ENCODE measurements around the gene PPM1H.

Gene PPM1H

DNA sequence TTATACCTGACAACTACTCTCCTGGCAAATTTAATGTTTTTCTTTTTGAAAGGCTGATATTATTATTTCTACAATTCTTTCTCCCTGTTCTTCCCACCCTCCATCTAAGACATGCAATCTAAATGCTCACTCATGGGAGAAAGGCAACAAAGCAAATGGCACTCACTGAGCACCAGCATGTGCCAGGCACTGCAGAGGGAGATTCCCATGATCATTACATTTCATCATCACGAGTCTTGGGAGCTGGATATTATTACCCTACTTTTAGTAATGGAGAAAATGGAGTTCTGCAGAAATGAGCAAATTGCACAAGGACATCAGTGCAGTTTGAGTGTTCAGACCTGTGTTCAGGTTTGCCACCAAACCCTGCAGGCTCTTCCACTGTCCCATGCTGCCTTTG, 27.9 kb downstream of the PPM1H start:
- Histone ChIP-seq H3K4me1 (ENCODE audit: control insufficient read depth in 2 of 2, insufficient read depth in 1 of 2, low read depth in 1 of 2, low read length in 2 of 2) (no peaks in the 10 kb centered on the region), H2BK5ac (ENCODE audit: low read length) (no peak overlapping the region), H2BK120ac (ENCODE audit: low read depth, low read length) (no peak overlapping the region), H4K91ac (ENCODE audit: low read depth, low read length, poor library complexity) (no peak overlapping the region), H2BK12ac (ENCODE audit: low read length) (no peak overlapping the region), H3K4me3 (ENCODE audit: low read length in 2 of 2) (no peak overlapping the region), H3K14ac (ENCODE audit: low read length) (no peak overlapping the region), H3K9ac (ENCODE audit: low read depth, low read length, poor library complexity) (no peak overlapping the region), H2AFZ (ENCODE audit: low read length) (no peak overlapping the region), H3K27ac (replicated peaks; ENCODE audit: low read length) (no peak overlapping the region), H3K36me3 (replicated peaks in 1 of 2; ENCODE audit: control insufficient read depth in 2 of 2, insufficient read depth in 2 of 2, low read length in 2 of 2) (no peaks in the 10 kb centered on the region), H4K8ac (ENCODE audit: low read depth, low read length) (no peak overlapping the region), H3K4me2 (ENCODE audit: insufficient read depth, low read length, poor library complexity, severe bottlenecking) (no peak overlapping the region), H3K79me1 (ENCODE audit: low read depth, low read length) (no peaks in the 10 kb centered on the region), H3K9me3 (replicated peaks in 1 of 2; ENCODE audit: control insufficient read depth in 2 of 2, insufficient read depth in 1 of 2, low read depth in 1 of 2, low read length in 2 of 2) (no peaks in the 10 kb centered on the region), H2BK15ac (ENCODE audit: low read length) (no peak overlapping the region), H3K18ac (ENCODE audit: low read length) (no peak overlapping the region), H3K4ac (ENCODE audit: low read length) (no peak overlapping the region), H3K27me3 (ENCODE audit: control insufficient read depth in 3 of 3, insufficient read depth in 3 of 3, low read depth in 1 of 3, low read length in 3 of 3) (no peaks in the 10 kb centered on the region), H2AK5ac (ENCODE audit: low read depth, low read length) (no peak overlapping the region), H3K23ac (ENCODE audit: low read depth, low read length, poor library complexity) (no peak overlapping the region)
- WGBS, 2 donors (ENCODE audit: extremely low coverage in 2 of 2, insufficient read length in 2 of 2, insufficient replicate concordance in 1 of 2), result no CpG with 5 or more reads among the region's 1 CpG
- no peak for DNase-seq (ENCODE audit: low spot score)

DNA sequence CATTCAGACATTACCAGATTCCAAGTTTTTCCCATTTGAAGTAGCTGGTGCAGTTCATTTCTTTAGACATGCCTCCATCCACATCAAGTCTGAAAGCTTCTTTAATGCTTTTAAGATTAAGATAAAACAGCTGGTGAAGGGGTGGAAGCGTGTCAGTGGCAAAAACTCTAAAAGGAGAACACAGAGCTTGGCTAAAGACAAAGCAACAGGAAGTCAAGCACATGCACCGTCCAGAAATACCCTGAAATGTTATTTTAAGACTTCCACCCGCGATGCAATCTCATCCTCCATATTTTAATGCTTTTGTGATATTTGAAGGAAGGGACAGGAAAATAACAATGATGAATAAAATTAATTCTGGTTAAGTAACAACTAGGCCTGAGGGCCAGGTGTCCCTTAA, 31.8 kb downstream of the PPM1H start:
- Histone ChIP-seq H3K36me3 (replicated peaks in 1 of 2; ENCODE audit: control insufficient read depth in 2 of 2, insufficient read depth in 2 of 2, low read length in 2 of 2) (no peaks in the 10 kb centered on the region), H3K4me3 (ENCODE audit: low read length in 2 of 2) (no peak overlapping the region), H3K9me3 (replicated peaks in 1 of 2; ENCODE audit: control insufficient read depth in 2 of 2, insufficient read depth in 1 of 2, low read depth in 1 of 2, low read length in 2 of 2) (no peaks in the 10 kb centered on the region), H3K27ac (replicated peaks; ENCODE audit: low read length) (no peak overlapping the region), H3K23ac (ENCODE audit: low read depth, low read length, poor library complexity) (no peak overlapping the region), H3K14ac (ENCODE audit: low read length) (no peak overlapping the region), H4K8ac (ENCODE audit: low read depth, low read length) (no peak overlapping the region), H2BK120ac (ENCODE audit: low read depth, low read length) (no peak overlapping the region), H2AFZ (ENCODE audit: low read length) (no peak overlapping the region), H4K91ac (ENCODE audit: low read depth, low read length, poor library complexity) (no peak overlapping the region), H2BK15ac (ENCODE audit: low read length) (no peak overlapping the region), H3K27me3 (ENCODE audit: control insufficient read depth in 3 of 3, insufficient read depth in 3 of 3, low read depth in 1 of 3, low read length in 3 of 3) (no peaks in the 10 kb centered on the region), H3K4me2 (ENCODE audit: insufficient read depth, low read length, poor library complexity, severe bottlenecking) (no peak overlapping the region), H2BK5ac (ENCODE audit: low read length) (no peak overlapping the region), H2AK5ac (ENCODE audit: low read depth, low read length) (no peak overlapping the region), H3K4ac (ENCODE audit: low read length) (no peak overlapping the region), H3K4me1 (ENCODE audit: control insufficient read depth in 2 of 2, insufficient read depth in 1 of 2, low read depth in 1 of 2, low read length in 2 of 2) (no peaks in the 10 kb centered on the region), H3K79me1 (ENCODE audit: low read depth, low read length) (no peaks in the 10 kb centered on the region), H3K18ac (ENCODE audit: low read length) (no peak overlapping the region), H3K9ac (ENCODE audit: low read depth, low read length, poor library complexity) (no peak overlapping the region), H2BK12ac (ENCODE audit: low read length) (no peak overlapping the region)
- no peak for DNase-seq (ENCODE audit: low spot score)
- WGBS, 2 donors (ENCODE audit: extremely low coverage in 2 of 2, insufficient read length in 2 of 2, insufficient replicate concordance in 1 of 2), result no CpG with 5 or more reads among the region's 4 CpGs

DNA sequence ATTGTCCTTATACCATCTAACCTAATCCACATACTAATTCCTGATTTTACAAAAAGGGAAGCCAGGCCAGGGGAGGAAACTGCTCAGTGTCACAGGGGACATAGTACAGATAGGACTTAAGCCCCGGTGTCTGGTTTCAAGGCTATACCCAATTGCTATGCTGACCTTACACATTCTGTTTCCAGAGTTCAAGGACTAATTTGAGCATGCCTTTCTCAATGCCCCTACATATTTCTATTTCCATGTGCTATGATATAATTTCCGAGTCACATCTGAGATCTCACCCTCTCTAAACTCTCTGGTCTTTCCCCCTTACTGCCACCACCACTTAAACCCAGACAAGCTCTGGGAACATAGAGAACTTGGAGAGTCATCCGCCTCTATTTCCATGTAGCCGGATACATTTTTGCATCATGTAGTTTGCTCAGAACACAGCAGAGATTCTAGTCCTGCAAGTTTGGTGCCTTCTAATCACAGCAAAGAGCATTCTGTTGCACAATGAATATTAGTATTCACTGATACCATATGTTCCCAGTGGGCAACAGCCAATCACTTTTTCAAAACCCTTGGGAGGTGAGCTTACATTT, 34.2 kb downstream of the PPM1H start:
- Histone ChIP-seq H2BK15ac (ENCODE audit: low read length) (no peak overlapping the region), H3K27me3 (ENCODE audit: control insufficient read depth in 3 of 3, insufficient read depth in 3 of 3, low read depth in 1 of 3, low read length in 3 of 3) (no peaks in the 10 kb centered on the region), H3K18ac (ENCODE audit: low read length) (no peak overlapping the region), H3K4me1 (ENCODE audit: control insufficient read depth in 2 of 2, insufficient read depth in 1 of 2, low read depth in 1 of 2, low read length in 2 of 2) (no peaks in the 10 kb centered on the region), H2BK12ac (ENCODE audit: low read length) (no peak overlapping the region), H2AFZ (ENCODE audit: low read length) (no peak overlapping the region), H3K4me2 (ENCODE audit: insufficient read depth, low read length, poor library complexity, severe bottlenecking) (no peak overlapping the region), H4K8ac (ENCODE audit: low read depth, low read length) (no peak overlapping the region), H3K14ac (ENCODE audit: low read length) (no peak overlapping the region), H3K79me1 (ENCODE audit: low read depth, low read length) (no peaks in the 10 kb centered on the region), H3K9ac (ENCODE audit: low read depth, low read length, poor library complexity) (no peak overlapping the region), H2BK120ac (ENCODE audit: low read depth, low read length) (no peak overlapping the region), H3K4me3 (ENCODE audit: low read length in 2 of 2) (no peak overlapping the region), H3K23ac (ENCODE audit: low read depth, low read length, poor library complexity) (no peak overlapping the region), H3K4ac (ENCODE audit: low read length) (no peak overlapping the region), H4K91ac (ENCODE audit: low read depth, low read length, poor library complexity) (no peak overlapping the region), H3K36me3 (replicated peaks in 1 of 2; ENCODE audit: control insufficient read depth in 2 of 2, insufficient read depth in 2 of 2, low read length in 2 of 2) (no peaks in the 10 kb centered on the region), H2AK5ac (ENCODE audit: low read depth, low read length) (no peak overlapping the region), H3K27ac (replicated peaks; ENCODE audit: low read length) (no peak overlapping the region), H3K9me3 (replicated peaks in 1 of 2; ENCODE audit: control insufficient read depth in 2 of 2, insufficient read depth in 1 of 2, low read depth in 1 of 2, low read length in 2 of 2) (no peaks in the 10 kb centered on the region), H2BK5ac (ENCODE audit: low read length) (no peak overlapping the region)
- no peak for DNase-seq (ENCODE audit: low spot score)
- WGBS, 2 donors (ENCODE audit: extremely low coverage in 2 of 2, insufficient read length in 2 of 2, insufficient replicate concordance in 1 of 2), result no CpG with 5 or more reads among the region's 4 CpGs

DNA sequence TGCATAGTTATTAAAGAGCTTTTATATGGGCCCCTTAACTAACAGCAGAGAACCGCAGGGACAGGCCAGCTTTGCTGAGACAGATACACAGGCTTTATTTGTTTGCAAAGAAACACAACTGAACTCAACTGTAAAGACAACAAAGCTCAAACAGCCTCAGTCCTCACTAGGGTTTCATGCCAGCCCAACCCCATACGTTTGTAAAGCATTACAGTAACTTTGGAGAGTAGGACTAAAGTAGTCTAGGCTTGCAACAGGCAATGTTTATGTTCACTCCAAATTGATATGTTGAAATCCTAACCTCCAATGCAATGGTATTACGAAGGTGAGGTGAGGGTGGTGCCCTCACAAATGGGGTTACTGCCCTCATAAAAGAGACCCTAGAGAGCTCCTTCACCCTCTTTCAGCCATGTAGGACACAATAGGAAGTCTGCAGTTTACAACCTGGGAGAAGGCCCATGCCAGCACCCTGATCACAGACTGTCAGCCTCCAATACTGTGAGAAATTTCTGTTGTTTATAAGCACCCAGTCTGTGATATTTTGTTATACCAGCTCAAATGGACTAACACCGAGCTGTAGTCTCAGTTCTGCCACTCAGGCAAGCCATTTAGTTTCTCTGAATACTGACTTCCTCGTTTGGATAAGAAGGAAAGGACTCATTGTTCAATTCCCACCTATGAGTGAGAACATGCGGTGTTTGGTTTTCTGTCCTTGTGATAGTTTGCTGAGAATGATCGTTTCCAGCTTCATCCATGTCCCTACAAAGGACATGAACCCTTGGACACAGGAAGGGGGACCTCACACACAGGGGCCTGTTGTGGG, 35.2 kb downstream of the PPM1H start:
- H2AFZ ChIP-seq (ENCODE audit: low read length), result no peak overlapping the region

More for the DNA sequence above, 35.2 kb downstream of the PPM1H start:
- Histone ChIP-seq H2BK5ac (ENCODE audit: low read length) (no peak overlapping the region), H3K18ac (ENCODE audit: low read length) (no peak overlapping the region), H3K27me3 (ENCODE audit: control insufficient read depth in 3 of 3, insufficient read depth in 3 of 3, low read depth in 1 of 3, low read length in 3 of 3) (no peaks in the 10 kb centered on the region), H3K23ac (ENCODE audit: low read depth, low read length, poor library complexity) (no peak overlapping the region), H4K91ac (ENCODE audit: low read depth, low read length, poor library complexity) (no peak overlapping the region), H2AK5ac (ENCODE audit: low read depth, low read length) (no peak overlapping the region), H3K9ac (ENCODE audit: low read depth, low read length, poor library complexity) (no peak overlapping the region), H2BK120ac (ENCODE audit: low read depth, low read length) (no peak overlapping the region), H3K27ac (replicated peaks; ENCODE audit: low read length) (no peak overlapping the region), H2BK12ac (ENCODE audit: low read length) (no peak overlapping the region), H3K9me3 (replicated peaks in 1 of 2; ENCODE audit: control insufficient read depth in 2 of 2, insufficient read depth in 1 of 2, low read depth in 1 of 2, low read length in 2 of 2) (no peaks in the 10 kb centered on the region), H4K8ac (ENCODE audit: low read depth, low read length) (no peak overlapping the region), H3K79me1 (ENCODE audit: low read depth, low read length) (no peaks in the 10 kb centered on the region), H3K4me3 (ENCODE audit: low read length in 2 of 2) (no peak overlapping the region), H3K4ac (ENCODE audit: low read length) (no peak overlapping the region), H3K4me1 (ENCODE audit: control insufficient read depth in 2 of 2, insufficient read depth in 1 of 2, low read depth in 1 of 2, low read length in 2 of 2) (peaks cover 0 to 2% of the 10 kb centered on the region in 2 donors), H3K14ac (ENCODE audit: low read length) (no peak overlapping the region), H2BK15ac (ENCODE audit: low read length) (no peak overlapping the region), H3K36me3 (replicated peaks in 1 of 2; ENCODE audit: control insufficient read depth in 2 of 2, insufficient read depth in 2 of 2, low read length in 2 of 2) (no peaks in the 10 kb centered on the region), H3K4me2 (ENCODE audit: insufficient read depth, low read length, poor library complexity, severe bottlenecking) (no peak overlapping the region)
- WGBS, 2 donors (ENCODE audit: extremely low coverage in 2 of 2, insufficient read length in 2 of 2, insufficient replicate concordance in 1 of 2), result no CpG with 5 or more reads among the region's 7 CpGs
- no peak for DNase-seq (ENCODE audit: low spot score)

Measured in neuronal stem cell (in vitro differentiated cells).